ENCODE data around the gene PLAAT3.
"Not testable (repeated sequence)": the region's sequence is repeated elsewhere in the genome, so short reads cannot be mapped to it uniquely, and the experiment has no call there.

The PLAAT3 gene

GRCh38 chr11:63567044-63567840, 47.0 kb downstream of the PLAAT3 start:
- DNase-seq = peak in 1 of 2 experiments; percentile 2

GRCh38 chr11:63564784-63565350, 49.4 kb downstream of the PLAAT3 start:
- no peak for DNase-seq

- no peak for DNase-seq
Observed at GRCh38 chr11:63564056-63564774, 50.0 kb downstream of the PLAAT3 start.

GRCh38 chr11:63563201-63564055, 50.8 kb downstream of the PLAAT3 start, which contains the start of gene PLAAT2:
TSS of gene PLAAT2 (minus strand) at chr11:63563379. CDS start at chr11:63563324, 55 bp downstream.
- no peak for DNase-seq

GRCh38 chr11:63560506-63561180, 53.6 kb downstream of the PLAAT3 start:
- DNase-seq = peak in 1 of 2 experiments; percentile 3

GRCh38 chr11:63558459-63559157, 55.6 kb downstream of the PLAAT3 start:
- DNase-seq = no peak

GRCh38 chr11:63557570-63557969, 56.7 kb downstream of the PLAAT3 start:
- no peak for DNase-seq

GRCh38 chr11:63556404-63557013, 57.7 kb downstream of the PLAAT3 start:
- DNase-seq = no peak

GRCh38 chr11:63554877-63555223, 59.4 kb downstream of the PLAAT3 start:
- DNase-seq = no peak

GRCh38 chr11:63553759-63554158, 60.5 kb downstream of the PLAAT3 start:
- no peak for DNase-seq

GRCh38 chr11:63552921-63553320, 61.3 kb downstream of the PLAAT3 start:
- DNase-seq = no peak

GRCh38 chr11:63551889-63552266, 62.4 kb downstream of the PLAAT3 start:
- DNase-seq = no peak

GRCh38 chr11:63551091-63551888, 62.9 kb downstream of the PLAAT3 start:
- no peak for DNase-seq

GRCh38 chr11:63550156-63550700, 64.0 kb downstream of the PLAAT3 start:
- DNase-seq = not testable (repeated sequence)

GRCh38 chr11:63549411-63549810, 64.8 kb downstream of the PLAAT3 start:
- DNase-seq = no peak

- DNase-seq = no peak
Observed at GRCh38 chr11:63548178-63548577, 66.1 kb downstream of the PLAAT3 start.

GRCh38 chr11:63547061-63547460, 67.2 kb downstream of the PLAAT3 start:
- no peak for DNase-seq

- DNase-seq = no peak
Observed at GRCh38 chr11:63543711-63544110, 70.5 kb downstream of the PLAAT3 start.

GRCh38 chr11:63542506-63542905, 71.7 kb downstream of the PLAAT3 start:
- not testable (repeated sequence) for DNase-seq
